Measurements from ENCODE around the gene SSB.
"Not testable (repeated sequence)": the region's sequence is repeated elsewhere in the genome, so short reads cannot be mapped to it uniquely, and the experiment has no call there.

Gene SSB

DNA sequence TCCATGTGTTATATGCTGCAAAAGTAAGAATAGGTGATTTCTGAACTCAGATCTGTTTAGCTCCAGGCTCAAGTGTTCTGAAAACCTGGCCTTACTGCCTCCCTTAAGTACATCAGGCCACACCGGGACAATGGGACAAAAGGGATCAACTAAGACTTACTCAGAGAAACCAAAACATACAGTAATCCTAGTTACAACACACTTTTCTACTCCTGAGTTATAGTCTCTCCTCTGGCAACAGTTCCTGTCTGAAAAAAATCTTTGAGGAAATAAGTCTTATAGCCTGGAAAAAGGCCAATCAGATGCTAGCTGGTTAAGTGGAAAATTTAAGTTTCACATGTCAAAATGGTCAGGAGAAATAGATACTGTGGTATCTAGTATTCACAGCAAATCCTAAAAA, 20.4 kb downstream of the SSB start:
- Histone ChIP-seq H3K9me3 (replicated peaks; ENCODE audit: insufficient read depth, low read length) (no peaks in the 10 kb centered on the region), H3K27ac (ENCODE audit: low read length) (no peak overlapping the region), H2AFZ (ENCODE audit: low read length) (no peak overlapping the region), H3K9ac (ENCODE audit: low read length) (no peak overlapping the region), H3K36me3 (replicated peaks; ENCODE audit: insufficient read depth, low read length) (no peaks in the 10 kb centered on the region; the same call in 1 of the 2 replicates), H3K79me2 (ENCODE audit: low read length) (peaks cover 33% of the 10 kb centered on the region), H3K4me1 (ENCODE audit: low read length) (peaks cover 10% of the 10 kb centered on the region), H3K27me3 (replicated peaks; ENCODE audit: insufficient read depth, low read length) (no peaks in the 10 kb centered on the region), H3K4me3 (ENCODE audit: low read length) (no peak overlapping the region), H4K20me1 (ENCODE audit: insufficient read depth, low read length) (no peaks in the 10 kb centered on the region), H3K4me2 (ENCODE audit: low read depth, low read length) (no peak overlapping the region), H3K9me2 (replicated peaks; ENCODE audit: insufficient read depth, low read length) (no peaks in the 10 kb centered on the region), H3F3A (ENCODE audit: insufficient read depth, low read length) (no peaks in the 10 kb centered on the region)
- TF ChIP-seq, protein P1, sequence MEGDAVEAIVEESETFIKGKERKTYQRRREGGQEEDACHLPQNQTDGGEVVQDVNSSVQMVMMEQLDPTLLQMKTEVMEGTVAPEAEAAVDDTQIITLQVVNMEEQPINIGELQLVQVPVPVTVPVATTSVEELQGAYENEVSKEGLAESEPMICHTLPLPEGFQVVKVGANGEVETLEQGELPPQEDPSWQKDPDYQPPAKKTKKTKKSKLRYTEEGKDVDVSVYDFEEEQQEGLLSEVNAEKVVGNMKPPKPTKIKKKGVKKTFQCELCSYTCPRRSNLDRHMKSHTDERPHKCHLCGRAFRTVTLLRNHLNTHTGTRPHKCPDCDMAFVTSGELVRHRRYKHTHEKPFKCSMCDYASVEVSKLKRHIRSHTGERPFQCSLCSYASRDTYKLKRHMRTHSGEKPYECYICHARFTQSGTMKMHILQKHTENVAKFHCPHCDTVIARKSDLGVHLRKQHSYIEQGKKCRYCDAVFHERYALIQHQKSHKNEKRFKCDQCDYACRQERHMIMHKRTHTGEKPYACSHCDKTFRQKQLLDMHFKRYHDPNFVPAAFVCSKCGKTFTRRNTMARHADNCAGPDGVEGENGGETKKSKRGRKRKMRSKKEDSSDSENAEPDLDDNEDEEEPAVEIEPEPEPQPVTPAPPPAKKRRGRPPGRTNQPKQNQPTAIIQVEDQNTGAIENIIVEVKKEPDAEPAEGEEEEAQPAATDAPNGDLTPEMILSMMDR (IDR thresholded peaks at IDR 0.05; ENCODE audit: low read length), result no peak
- TF ChIP-seq EZH2phosphoT487 (IDR thresholded peaks at IDR 0.05; ENCODE audit: low read length), result no peak
- DNase-seq, result no peak

- not testable (repeated sequence) for H3K27me3 ChIP-seq (replicated peaks; ENCODE audit: insufficient read depth, low read length); H3K9me2 ChIP-seq (replicated peaks; ENCODE audit: insufficient read depth, low read length); H3F3A ChIP-seq (ENCODE audit: insufficient read depth, low read length); H3K36me3 ChIP-seq (replicated peaks; ENCODE audit: insufficient read depth, low read length); H3K4me2 ChIP-seq (ENCODE audit: low read depth, low read length); H3K4me3 ChIP-seq (ENCODE audit: low read length); H4K20me1 ChIP-seq (ENCODE audit: insufficient read depth, low read length); H2AFZ ChIP-seq (ENCODE audit: low read length); H3K27ac ChIP-seq (ENCODE audit: low read length); DNase-seq; H3K9me3 ChIP-seq (replicated peaks; ENCODE audit: insufficient read depth, low read length); H3K9ac ChIP-seq (ENCODE audit: low read length)
- H3K4me1 ChIP-seq (ENCODE audit: low read length), result peaks cover 10% of the 10 kb centered on the region
- H3K79me2 ChIP-seq (ENCODE audit: low read length), result peaks cover 39% of the 10 kb centered on the region
Observed at GRCh38 chr2:169820101-169820500, 21.4 kb downstream of the SSB start.

DNA sequence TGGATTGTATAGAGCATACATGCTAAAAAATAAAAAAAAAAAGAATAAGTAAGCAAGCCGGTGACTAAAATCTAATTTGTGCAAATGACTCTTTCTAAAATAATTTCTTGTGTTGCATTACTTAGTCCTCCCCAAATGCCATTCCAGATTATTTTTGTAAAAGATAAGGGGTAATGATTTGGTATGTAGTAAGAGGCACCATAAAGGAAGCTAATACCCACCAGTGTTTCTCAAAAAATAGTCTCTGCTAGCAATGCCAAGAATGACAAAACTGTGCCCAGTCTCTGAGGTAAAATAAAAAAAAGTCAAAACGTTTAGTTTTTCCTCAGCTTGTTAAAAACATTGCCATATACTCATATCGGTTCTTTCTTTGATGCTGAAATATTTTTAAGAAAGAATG, 23.4 kb downstream of the SSB start:
- H3K4me1 ChIP-seq (ENCODE audit: low read length), result peaks cover 10% of the 10 kb centered on the region
- H3K36me3 ChIP-seq (replicated peaks; ENCODE audit: insufficient read depth, low read length), result no peaks in the 10 kb centered on the region
- H3K9ac ChIP-seq (ENCODE audit: low read length), result no peak overlapping the region
- H4K20me1 ChIP-seq (ENCODE audit: insufficient read depth, low read length), result no peaks in the 10 kb centered on the region
- H3K27me3 ChIP-seq (replicated peaks; ENCODE audit: insufficient read depth, low read length), result no peaks in the 10 kb centered on the region
- peaks cover 34% of the 10 kb centered on the region for H3K79me2 ChIP-seq (ENCODE audit: low read length)
- H3K9me3 ChIP-seq (replicated peaks; ENCODE audit: insufficient read depth, low read length), result no peaks in the 10 kb centered on the region
- no peak overlapping the region for H3K4me3 ChIP-seq (ENCODE audit: low read length)
- DNase-seq, result no peak
- no peak for TF ChIP-seq EZH2phosphoT487 (IDR thresholded peaks at IDR 0.05; ENCODE audit: low read length)
- TF ChIP-seq, protein P1 (IDR thresholded peaks at IDR 0.05; ENCODE audit: low read length), result no peak
- no peak for TF ChIP-seq EZH2 (optimal IDR thresholded peaks at IDR 0.05; ENCODE audit: low read depth, low read length)
- no peaks in the 10 kb centered on the region for H3K9me2 ChIP-seq (replicated peaks; ENCODE audit: insufficient read depth, low read length)
- no peak overlapping the region for H3K4me2 ChIP-seq (ENCODE audit: low read depth, low read length)
- no peak overlapping the region for H3K27ac ChIP-seq (ENCODE audit: low read length)
- no peak overlapping the region for H2AFZ ChIP-seq (ENCODE audit: low read length)
- H3F3A ChIP-seq (ENCODE audit: insufficient read depth, low read length), result no peaks in the 10 kb centered on the region

- Histone ChIP-seq H3K9me3 (replicated peaks; ENCODE audit: insufficient read depth, low read length) (no peaks in the 10 kb centered on the region), H3K9me2 (replicated peaks; ENCODE audit: insufficient read depth, low read length) (no peaks in the 10 kb centered on the region), H3K4me3 (ENCODE audit: low read length) (no peak overlapping the region), H3K4me2 (ENCODE audit: low read depth, low read length) (peak overlapping the region; percentile 81; the same call in 1 of the 2 replicates), H3K79me2 (ENCODE audit: low read length) (peaks cover 37% of the 10 kb centered on the region), H3K36me3 (replicated peaks; ENCODE audit: insufficient read depth, low read length) (no peaks in the 10 kb centered on the region), H3K9ac (ENCODE audit: low read length) (no peak overlapping the region; the same call in 1 of the 2 replicates), H3K4me1 (ENCODE audit: low read length) (peaks cover 10% of the 10 kb centered on the region), H4K20me1 (ENCODE audit: insufficient read depth, low read length) (no peaks in the 10 kb centered on the region; the same call in 1 of the 2 replicates), H2AFZ (ENCODE audit: low read length) (no peak overlapping the region), H3F3A (ENCODE audit: insufficient read depth, low read length) (no peaks in the 10 kb centered on the region), H3K27ac (ENCODE audit: low read length) (no peak overlapping the region), H3K27me3 (replicated peaks; ENCODE audit: insufficient read depth, low read length) (no peaks in the 10 kb centered on the region)
- TF ChIP-seq EZH2phosphoT487 (IDR thresholded peaks at IDR 0.05; ENCODE audit: low read length) (no peak), EZH2 (optimal IDR thresholded peaks at IDR 0.05; ENCODE audit: low read depth, low read length) (no peak)
- TF ChIP-seq, protein P1 (IDR thresholded peaks at IDR 0.05; ENCODE audit: low read length), result no peak
- DNase-seq, result no peak
Observed at GRCh38 chr2:169822785-169823392, 24.2 kb downstream of the SSB start.
